GM10248 (cell line): Measurements from ENCODE around the gene CCDC137.

Experiments
- CTCF ChIA-PET: fragments of 300-600 bp; sonication (Branson Sonifier 250); formaldehyde crosslinking; extraction: SDS; loops from one replicate; lab custom pipeline; 2021; ENCODE audit warnings: antibody characterized with exemption; lab: Yijun Ruan, JAX
- POLR2A ChIA-PET: fragments of 350-650 bp; sonication (Branson Sonifier 250); formaldehyde crosslinking; extraction: SDS; loops from one replicate; lab custom pipeline; 2020; ENCODE audit warnings: antibody characterized with exemption; lab: Yijun Ruan, JAX
- DNase-seq: peaks from one replicate; pipeline ENCODE4 v3.0.0; 2012; ENCODE audit errors: extremely low spot score
- TF ChIP-seq, protein P1 (sequence below): IDR thresholded peaks from 2 replicates; pipeline ENCODE4 v1.5.1; 2012; ENCODE audit warnings: mild to moderate bottlenecking, low read depth; ENCODE audit errors: extremely low read depth, missing control alignments, control extremely low read depth

Gene CCDC137

DNA sequence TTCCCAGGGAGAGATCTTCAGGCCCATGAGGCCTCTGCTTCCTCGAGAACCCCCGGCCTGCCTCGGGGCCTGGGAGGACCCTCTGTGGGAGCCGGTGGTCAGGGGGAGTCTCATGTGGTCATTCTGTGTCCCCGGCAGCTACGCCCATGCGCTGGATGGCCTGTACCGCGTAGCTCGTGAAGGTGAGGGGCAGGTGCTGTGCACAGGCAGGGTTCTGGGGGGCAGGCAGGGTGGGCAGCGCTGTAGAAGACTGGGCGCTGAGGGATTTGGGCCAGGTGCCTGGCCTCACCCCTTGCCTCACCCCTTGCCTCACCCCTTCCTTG is 50.1 kb downstream of the CCDC137 start:
- ChIA-PET CTCF (no interaction called here), POLR2A (interaction anchor here (0.6 kb wide), 1 partner anchor 19 kb away, joined by 6 read pairs; no protein-coding TSS in a partner anchor)
- TF ChIP-seq, protein P1, sequence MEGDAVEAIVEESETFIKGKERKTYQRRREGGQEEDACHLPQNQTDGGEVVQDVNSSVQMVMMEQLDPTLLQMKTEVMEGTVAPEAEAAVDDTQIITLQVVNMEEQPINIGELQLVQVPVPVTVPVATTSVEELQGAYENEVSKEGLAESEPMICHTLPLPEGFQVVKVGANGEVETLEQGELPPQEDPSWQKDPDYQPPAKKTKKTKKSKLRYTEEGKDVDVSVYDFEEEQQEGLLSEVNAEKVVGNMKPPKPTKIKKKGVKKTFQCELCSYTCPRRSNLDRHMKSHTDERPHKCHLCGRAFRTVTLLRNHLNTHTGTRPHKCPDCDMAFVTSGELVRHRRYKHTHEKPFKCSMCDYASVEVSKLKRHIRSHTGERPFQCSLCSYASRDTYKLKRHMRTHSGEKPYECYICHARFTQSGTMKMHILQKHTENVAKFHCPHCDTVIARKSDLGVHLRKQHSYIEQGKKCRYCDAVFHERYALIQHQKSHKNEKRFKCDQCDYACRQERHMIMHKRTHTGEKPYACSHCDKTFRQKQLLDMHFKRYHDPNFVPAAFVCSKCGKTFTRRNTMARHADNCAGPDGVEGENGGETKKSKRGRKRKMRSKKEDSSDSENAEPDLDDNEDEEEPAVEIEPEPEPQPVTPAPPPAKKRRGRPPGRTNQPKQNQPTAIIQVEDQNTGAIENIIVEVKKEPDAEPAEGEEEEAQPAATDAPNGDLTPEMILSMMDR, result no peak
- DNase-seq, result no peak

DNA sequence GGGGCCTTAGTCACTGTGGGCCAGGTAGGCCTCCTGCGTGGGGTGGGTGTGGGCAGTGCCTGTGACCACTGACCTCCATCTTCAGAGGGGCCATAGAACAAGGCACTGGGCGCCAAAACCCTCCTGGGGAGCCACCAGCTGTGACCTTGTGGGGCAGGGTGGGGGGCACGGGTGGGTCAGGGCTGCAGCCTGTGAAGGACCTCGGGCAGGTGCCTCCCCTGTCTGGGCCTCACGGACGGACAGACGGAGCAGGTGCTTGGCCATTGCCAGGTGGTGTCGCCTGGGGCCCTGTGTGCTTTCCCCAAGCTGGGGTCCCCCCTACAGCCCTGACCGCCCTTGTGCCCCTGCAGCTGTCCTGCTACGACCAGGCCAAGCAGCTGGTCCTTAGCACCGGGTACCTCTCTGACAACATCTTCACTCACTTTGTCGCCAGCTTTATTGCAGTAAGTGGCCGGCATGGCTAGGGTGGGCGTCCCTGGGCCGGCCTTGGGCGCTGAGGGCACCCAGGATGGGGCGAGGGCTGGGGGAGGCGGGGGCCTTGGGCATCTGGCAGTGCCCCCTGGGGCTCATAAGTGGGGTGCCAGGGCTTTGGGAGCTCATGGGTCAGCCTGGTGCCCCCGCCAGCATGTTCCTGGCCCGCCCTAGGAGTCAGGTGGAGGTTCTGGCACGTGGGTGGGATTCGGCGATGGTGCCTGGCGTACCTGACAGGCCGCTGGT is 50.7 kb downstream of the CCDC137 start:
- no peak for DNase-seq
- POLR2A ChIA-PET, result interaction anchor here (0.6 kb wide), 1 partner anchor 18 kb away, joined by 6 read pairs; no protein-coding TSS in a partner anchor
- CTCF ChIA-PET, result no interaction called here
- TF ChIP-seq, protein P1, result no peak

DNA sequence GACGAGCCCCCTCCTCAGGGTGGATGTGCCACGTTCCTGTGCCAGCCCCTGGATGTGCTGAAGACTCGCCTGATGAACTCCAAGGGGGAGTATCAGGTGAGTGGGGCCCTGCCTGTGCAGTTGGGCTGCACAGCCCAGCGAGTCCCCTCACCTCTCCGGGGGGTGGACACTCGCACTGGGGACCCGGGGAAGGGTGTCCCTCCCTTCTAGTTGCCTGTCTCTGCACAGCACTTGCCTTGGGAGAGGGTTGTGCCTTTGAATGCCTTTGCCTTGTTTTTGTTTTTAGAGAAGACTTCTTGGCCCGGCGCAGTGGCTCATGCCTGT is 51.2 kb downstream of the CCDC137 start:
- POLR2A ChIA-PET, result no interaction called here

DNA sequence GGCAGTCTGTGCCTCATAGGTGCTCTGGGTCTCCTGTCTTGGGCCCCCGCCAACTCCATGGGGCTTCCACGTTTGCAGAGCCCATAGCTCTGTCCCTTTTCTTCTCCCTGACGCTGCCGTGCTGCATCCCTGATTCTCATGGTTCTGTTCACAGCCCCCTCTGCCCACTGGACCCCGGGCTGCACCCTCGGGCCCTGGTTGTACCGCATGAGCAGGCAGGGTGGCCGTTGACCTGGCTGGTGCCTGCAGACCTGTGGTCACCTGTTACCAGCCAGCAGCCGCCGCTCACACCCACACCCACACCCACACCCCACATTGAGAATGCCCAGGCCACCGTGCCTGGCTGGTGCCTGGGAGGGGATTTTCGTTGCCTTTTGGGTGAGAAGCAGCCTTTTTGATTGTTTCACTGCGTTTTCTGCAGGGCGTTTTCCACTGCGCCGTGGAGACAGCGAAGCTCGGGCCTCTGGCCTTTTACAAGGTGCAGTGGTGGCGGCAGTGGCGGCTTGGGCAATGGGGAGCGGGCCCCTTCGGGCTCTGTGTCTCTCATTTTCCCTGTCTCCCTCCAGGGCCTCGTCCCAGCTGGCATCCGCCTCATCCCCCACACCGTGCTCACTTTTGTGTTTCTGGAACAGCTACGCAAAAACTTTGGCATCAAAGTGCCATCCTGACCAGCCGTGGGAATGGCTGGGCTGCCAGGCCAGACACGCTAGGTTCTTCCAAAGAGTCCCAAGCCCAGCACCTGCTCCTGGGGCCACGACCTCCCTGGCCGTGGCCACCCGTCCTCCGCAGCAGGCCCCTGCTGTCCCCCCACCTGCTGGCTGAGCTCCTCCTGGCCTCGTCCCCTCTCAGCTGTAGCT is 53.1 kb downstream of the CCDC137 start:
- no peak for DNase-seq
- ChIA-PET CTCF (interaction anchor here (0.7 to 1.2 kb wide), 2 partner anchors 83 to 88 kb away, joined by 3 read pairs; no protein-coding TSS in a partner anchor), POLR2A (no interaction called here)
- TF ChIP-seq, protein P1, result no peak

More for the DNA sequence above, 51.2 kb downstream of the CCDC137 start:
- no peak for DNase-seq
- CTCF ChIA-PET, result no interaction called here
- TF ChIP-seq, protein P1, result no peak

DNA sequence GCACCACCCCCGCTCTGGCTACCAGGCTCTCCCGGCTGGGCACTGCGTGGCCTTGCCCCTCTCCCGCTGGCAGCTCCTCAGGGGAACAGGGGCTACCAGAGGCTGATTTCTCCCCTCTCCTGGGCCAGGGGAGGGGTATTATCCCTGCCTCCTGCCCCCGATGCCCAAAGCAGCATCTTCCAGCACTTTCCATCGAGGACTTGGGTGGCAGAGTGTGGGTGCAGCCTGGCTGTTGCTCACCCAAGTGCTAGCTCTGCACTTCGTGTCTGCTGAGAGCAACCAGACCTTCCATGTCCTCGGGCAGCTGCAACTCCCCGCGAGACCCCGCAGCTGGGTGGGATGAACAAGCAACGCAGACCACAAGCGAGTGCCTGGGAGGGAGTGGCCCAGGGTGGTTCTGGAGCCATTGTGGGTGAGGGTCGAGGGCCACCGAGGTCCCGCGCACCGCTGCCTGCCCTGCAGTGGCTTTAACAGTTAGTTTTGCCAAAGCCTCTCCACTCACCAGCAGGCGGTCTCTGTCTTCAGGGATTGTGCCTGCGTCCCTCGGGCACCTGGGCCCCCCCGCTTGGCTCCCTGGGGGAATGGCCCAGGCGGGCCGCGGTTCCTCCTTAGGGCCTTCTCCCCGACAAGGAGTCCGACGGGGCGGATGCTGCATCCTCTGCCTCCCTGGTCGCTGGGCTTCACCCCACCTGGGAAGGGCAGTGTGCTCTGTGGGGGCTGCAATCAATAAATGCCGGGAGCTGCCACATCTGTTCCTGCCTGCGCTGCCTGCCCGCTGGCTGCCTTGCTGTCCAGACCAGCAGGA is 53.9 kb downstream of the CCDC137 start:
- ChIA-PET POLR2A (no interaction called here), CTCF (interaction anchor here (1.2 kb wide), 1 partner anchor 82 kb away, joined by 3 read pairs; no protein-coding TSS in a partner anchor)
- DNase-seq, result no peak
- TF ChIP-seq, protein P1, result no peak
